OCI-LY3 (cell line): ENCODE data around the gene SH3GL1.

ENCODE experiments used
- H2AFZ ChIP-seq: fragments of 200-600, 300-600 bp; shearing (Covaris generic); 2 replicates; pipeline ENCODE4 v1.6.0; 2014; ENCODE audit warnings: antibody characterized with exemption, low read depth, low read length
- H3K27ac ChIP-seq: fragments of 200-600, 300-600 bp; sonication (generic); 2 replicates; pipeline ENCODE4 v1.5.1; 2014; ENCODE audit warnings: mild to moderate bottlenecking, low read length, moderate library complexity, mixed read lengths
- H3K27me3 ChIP-seq: fragments of 200-600, 300-600 bp; sonication (generic); 2 replicates; pipeline ENCODE4 v1.6.1; 2014; ENCODE audit warnings: low read depth, low read length, mixed read lengths
- H3K36me3 ChIP-seq: fragments of 200-600, 300-600 bp; sonication (generic); replicated peaks from 2 replicates; pipeline ENCODE3; 2014; ENCODE audit warnings: low read depth, low read length, mixed read lengths
- H3K4me1 ChIP-seq: fragments of 300-600, 200-600 bp; sonication (generic); 2 replicates; pipeline ENCODE4 v1.6.1; 2014; ENCODE audit warnings: low read length, mixed read lengths
- H3K4me2 ChIP-seq: fragments of 200-600, 300-600 bp; sonication (generic); 2 replicates; pipeline ENCODE4 v1.6.1; 2014; ENCODE audit warnings: low read length, mixed read lengths
- H3K4me3 ChIP-seq: fragments of 300-600, 200-600 bp; sonication (generic); 2 replicates; pipeline ENCODE4 v1.5.1; 2014; ENCODE audit warnings: antibody characterized with exemption, mild to moderate bottlenecking, low read length, moderate library complexity
- H3K79me2 ChIP-seq: fragments of 300-600, 200-600 bp; shearing (Covaris generic); 2 replicates; pipeline ENCODE4 v1.6.1; 2014; ENCODE audit warnings: mild to moderate bottlenecking, low read length, mixed read lengths
- H3K9ac ChIP-seq: fragments of 300-600, 200-600 bp; shearing (Covaris generic); 2 replicates; pipeline ENCODE4 v1.6.0; 2014; ENCODE audit warnings: mild to moderate bottlenecking, low read length, moderate library complexity
- H3K9me3 ChIP-seq: fragments of 200-600, 300-600 bp; shearing (Covaris generic); 2 replicates; pipeline ENCODE4 v1.6.1; 2014; ENCODE audit warnings: low read length, mixed read lengths; ENCODE audit not compliant: insufficient read depth
- H4K20me1 ChIP-seq: fragments of 200-600, 300-600 bp; sonication (generic); 2 replicates; pipeline ENCODE4 v1.6.1; 2016; ENCODE audit warnings: low read length, mixed read lengths; ENCODE audit not compliant: insufficient read depth
- CTCF ChIP-seq: fragments of 200-600, 300-600 bp; sonication (generic); IDR thresholded peaks from 2 replicates; pipeline ENCODE4 v1.5.1; 2014; ENCODE audit warnings: antibody characterized with exemption, low read length, low read depth
- EZH2phosphoT487 ChIP-seq: fragments of 200-600 bp; shearing (Covaris generic); IDR thresholded peaks from 2 replicates; pipeline ENCODE4 v1.6.1; 2018; ENCODE audit warnings: antibody characterized with exemption, mixed run types, low read depth

Gene SH3GL1

GRCh38 chr19:4375164-4376027 lies 25.0 kb downstream of the SH3GL1 start:
- peak overlapping the region; percentile 73 for H3K4me2 ChIP-seq
- TF ChIP-seq CTCF (peak; percentile 55), EZH2phosphoT487 (no peak)
- H3K4me3 ChIP-seq, result peak overlapping the region; percentile 50
- H3K79me2 ChIP-seq, result peaks cover 97% of the 10 kb centered on the region
- H3K27ac ChIP-seq, result no peak overlapping the region
- H3K36me3 ChIP-seq, result peaks cover 7% of the 10 kb centered on the region
- no peaks in the 10 kb centered on the region for H3K9me3 ChIP-seq
- peaks cover 60% of the 10 kb centered on the region for H3K4me1 ChIP-seq
- H3K9ac ChIP-seq, result no peak overlapping the region
- no peaks in the 10 kb centered on the region for H3K27me3 ChIP-seq
- no peak overlapping the region for H2AFZ ChIP-seq
- H4K20me1 ChIP-seq, result peaks cover 76% of the 10 kb centered on the region

- TF ChIP-seq CTCF (no peak), EZH2phosphoT487 (no peak)
- Histone ChIP-seq H3K27me3 (no peaks in the 10 kb centered on the region), H3K4me1 (peaks cover 60% of the 10 kb centered on the region), H3K4me3 (no peak overlapping the region), H4K20me1 (peaks cover 72% of the 10 kb centered on the region), H3K9me3 (no peaks in the 10 kb centered on the region), H3K27ac (no peak overlapping the region), H2AFZ (no peak overlapping the region), H3K36me3 (peaks cover 7% of the 10 kb centered on the region), H3K79me2 (peaks cover 97% of the 10 kb centered on the region), H3K4me2 (no peak overlapping the region; the same call in 1 of the 2 replicates), H3K9ac (no peak overlapping the region)
Measured at GRCh38 chr19:4374498-4375163, 25.7 kb downstream of the SH3GL1 start.

- peaks cover 92% of the 10 kb centered on the region for H3K79me2 ChIP-seq
- no peak for TF ChIP-seq EZH2phosphoT487
- no peak for TF ChIP-seq CTCF
- H2AFZ ChIP-seq, result no peak overlapping the region
- H3K9ac ChIP-seq, result no peak overlapping the region
- peaks cover 60% of the 10 kb centered on the region for H3K4me1 ChIP-seq
- peaks cover 6% of the 10 kb centered on the region for H3K36me3 ChIP-seq
- no peak overlapping the region for H3K4me3 ChIP-seq
- no peak overlapping the region for H3K27ac ChIP-seq
- H4K20me1 ChIP-seq, result peaks cover 64% of the 10 kb centered on the region
- no peaks in the 10 kb centered on the region for H3K9me3 ChIP-seq
- no peaks in the 10 kb centered on the region for H3K27me3 ChIP-seq
- H3K4me2 ChIP-seq, result no peak overlapping the region
Measured at GRCh38 chr19:4373601-4374497, 26.5 kb downstream of the SH3GL1 start.

- no peak overlapping the region for H3K4me3 ChIP-seq
- no peak overlapping the region for H3K4me2 ChIP-seq
- no peak overlapping the region for H3K9ac ChIP-seq
- no peaks in the 10 kb centered on the region for H3K27me3 ChIP-seq
- no peaks in the 10 kb centered on the region for H3K9me3 ChIP-seq
- peaks cover 66% of the 10 kb centered on the region for H3K4me1 ChIP-seq
- H3K36me3 ChIP-seq, result peaks cover 4% of the 10 kb centered on the region
- peaks cover 93% of the 10 kb centered on the region for H3K79me2 ChIP-seq
- H2AFZ ChIP-seq, result no peak overlapping the region
- peaks cover 58% of the 10 kb centered on the region for H4K20me1 ChIP-seq
- no peak overlapping the region for H3K27ac ChIP-seq
- TF ChIP-seq EZH2phosphoT487 (no peak), CTCF (no peak)
Measured at GRCh38 chr19:4373013-4373367, 27.4 kb downstream of the SH3GL1 start.
